Psoas muscle (tissue), 8 donors: ENCODE data around the gene LTBR. TPM values are rescaled to one million over a fixed set of nuclear protein-coding genes. Genes with fewer than 3 reads are reported as not detected.

Source experiments
- ATAC-seq, 4 donors: fragments of 200-7000 bp; cut with Tn5 transposase; one replicate each; pipeline ENCODE4 v1.9.1; 2020; ENCODE audit warnings: moderate library complexity in 3 of 4, mild to moderate bottlenecking in 2 of 4
- DNase-seq, 2 donors: peaks; one replicate each; pipeline ENCODE4 v3.0.0-alpha.2; 2020
- H3K27ac ChIP-seq: fragments of 200-600 bp; one replicate; pipeline ENCODE4 v1.8.0; 2022
- H3K27me3 ChIP-seq, 3 donors: fragments of 200-600 bp in 1 of 3; one replicate each; pipeline versions ENCODE4 v1.6.1 to v1.8.0; 2013 to 2022; ENCODE audit warnings: low read length in 2 of 3, mild to moderate bottlenecking in 2 of 3, moderate library complexity in 1 of 3; ENCODE audit not compliant: insufficient read depth in 3 of 3
- H3K36me3 ChIP-seq, 2 donors: fragments of 200-600 bp in 1 of 2; one replicate each; pipeline versions ENCODE4 v1.6.1 to v1.8.0; 2013 to 2022; ENCODE audit warnings: low read depth in 1 of 2, mild to moderate bottlenecking in 1 of 2, moderate library complexity in 1 of 2; ENCODE audit not compliant: insufficient read depth in 1 of 2
- H3K4me1 ChIP-seq: fragments of 200-600 bp; one replicate; pipeline ENCODE4 v1.8.0; 2022
- H3K4me3 ChIP-seq: fragments of 200-600 bp; one replicate; pipeline ENCODE4 v1.8.0; 2022; ENCODE audit warnings: mild to moderate bottlenecking
- H3K9me3 ChIP-seq: fragments of 200-600 bp; one replicate; pipeline ENCODE4 v1.8.0; 2022
- WGBS, 3 donors: extraction: QIAGEN DNeasy Blood & Tissue Kit; methylation state at CpG; one replicate each; pipeline versions ENCODE4 v1.1.6 to v1.1.7; 2013; 5-methylcytosine and 5-hydroxymethylcytosine counted together
- intact Hi-C, 2 donors: fragments of 100-400 bp; cut with DNase I; formaldehyde crosslinking; loops; one replicate each; pipeline versions ENCODE4 v1.11.0 to v1.14.2; 2022
- polyA plus RNA-seq, 3 donors: library from polyadenylated mRNA; stranded (reverse); fragments of 200-250 nt; gene quantifications; one replicate each; pipeline ENCODE4 v1.2.3, GENCODE V29; 2013
- total RNA-seq, 4 donors: library from RNA; stranded (reverse); fragmentation: NEBNext Ultra II Directional in 2 of 4; extraction: Animal tissue kit (Norgen Biotek cat#: 25700) in 2 of 4; gene quantifications; one replicate each; pipeline versions ENCODE4 v1.2.1 to v1.2.4, GENCODE V29; 2021 to 2023
- TF ChIP-seq, protein P1 (sequence below): fragments of 200-600 bp; IDR thresholded peaks from one replicate; pipeline ENCODE4 v1.8.0; 2022; ENCODE audit warnings: antibody characterized with exemption
- donor health status: healthy with polysubstance abuse.
- donor health status: DM: no; HTN: no; CAD: no; lungs with moderate emphysema.
- donor health status: Bipolar disorder and iron deficiency.
- donor health status: healthy.
- donor health status: DM: yes; HTN: yes; CAD: no.
- donor health status: DM: no; HTN: no; CAD: no.
- donor health status: DM: no; HTN: no; CAD: no.
- donor health status: DM: yes; HTN: yes; CAD: no.

LTBR gene
- total and polyA plus RNA-seq, 7 donors: 15.3 to 38.8 (median 34.5) TPM

DNA sequence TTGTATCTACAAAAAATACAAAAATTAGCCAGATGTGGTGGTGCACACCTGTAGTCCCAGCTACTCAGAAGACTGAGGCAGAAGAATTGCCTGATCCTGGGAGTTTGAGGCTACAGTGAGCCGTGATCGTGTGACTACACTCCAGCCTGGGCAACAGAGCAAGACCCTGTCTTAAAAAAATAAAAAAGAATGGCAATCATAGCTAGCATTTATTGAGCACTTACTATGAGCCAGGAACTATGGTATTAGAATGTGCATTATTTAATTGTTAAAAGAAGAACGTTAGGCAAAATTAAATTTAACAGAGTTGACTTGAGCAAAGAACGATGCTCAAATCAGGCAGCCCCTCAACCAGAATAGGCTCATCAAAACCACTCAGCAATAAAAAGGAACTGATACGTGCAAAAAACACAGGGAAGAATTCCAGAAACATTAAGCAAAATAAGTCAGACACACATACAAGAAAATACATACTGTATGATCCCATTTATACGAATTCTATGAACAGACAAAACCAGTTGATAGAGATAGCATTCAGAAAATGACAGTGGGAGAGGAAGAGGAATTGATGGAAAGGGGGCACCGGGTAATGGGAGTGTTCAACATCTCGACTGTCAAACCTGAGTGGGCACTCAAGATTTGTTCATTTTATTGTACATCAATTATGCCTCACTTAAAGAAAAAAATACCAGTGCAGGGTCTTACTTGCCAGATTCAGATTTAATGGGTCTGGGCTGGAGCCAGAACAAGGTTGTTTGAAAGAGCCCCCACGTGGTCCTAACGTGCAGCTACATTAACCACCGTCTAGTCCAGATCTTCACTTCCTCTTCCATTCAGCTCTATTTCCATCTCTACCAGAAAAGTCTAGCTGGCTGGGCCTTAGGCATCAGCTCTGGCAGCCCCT, 16.6 kb upstream of the LTBR start:
- Histone ChIP-seq H3K4me3 (no peak overlapping the region), H3K27ac (peak overlapping the region; percentile 69), H3K36me3 (no peaks in the 10 kb centered on the region), H3K9me3 (no peaks in the 10 kb centered on the region), H3K27me3 (no peaks in the 10 kb centered on the region), H3K4me1 (peaks cover 13% of the 10 kb centered on the region)
- DNase-seq: no peak
- TF ChIP-seq, protein P1, sequence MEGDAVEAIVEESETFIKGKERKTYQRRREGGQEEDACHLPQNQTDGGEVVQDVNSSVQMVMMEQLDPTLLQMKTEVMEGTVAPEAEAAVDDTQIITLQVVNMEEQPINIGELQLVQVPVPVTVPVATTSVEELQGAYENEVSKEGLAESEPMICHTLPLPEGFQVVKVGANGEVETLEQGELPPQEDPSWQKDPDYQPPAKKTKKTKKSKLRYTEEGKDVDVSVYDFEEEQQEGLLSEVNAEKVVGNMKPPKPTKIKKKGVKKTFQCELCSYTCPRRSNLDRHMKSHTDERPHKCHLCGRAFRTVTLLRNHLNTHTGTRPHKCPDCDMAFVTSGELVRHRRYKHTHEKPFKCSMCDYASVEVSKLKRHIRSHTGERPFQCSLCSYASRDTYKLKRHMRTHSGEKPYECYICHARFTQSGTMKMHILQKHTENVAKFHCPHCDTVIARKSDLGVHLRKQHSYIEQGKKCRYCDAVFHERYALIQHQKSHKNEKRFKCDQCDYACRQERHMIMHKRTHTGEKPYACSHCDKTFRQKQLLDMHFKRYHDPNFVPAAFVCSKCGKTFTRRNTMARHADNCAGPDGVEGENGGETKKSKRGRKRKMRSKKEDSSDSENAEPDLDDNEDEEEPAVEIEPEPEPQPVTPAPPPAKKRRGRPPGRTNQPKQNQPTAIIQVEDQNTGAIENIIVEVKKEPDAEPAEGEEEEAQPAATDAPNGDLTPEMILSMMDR: peak; percentile 15
- peak in 1 of 4 donors; percentile 28 for ATAC-seq
- 57 to 61% (median 60%) methylated on average over 11 of the region's 11 CpGs for WGBS, 3 donors
- intact Hi-C loops: no loop called here

GRCh38 chr12:6367969-6368892, 15.7 kb upstream of the LTBR start:
- no peak for DNase-seq
- TF ChIP-seq, protein P1: no peak
- 55 to 64% (median 56%) methylated on average over 15 of the region's 15 CpGs for WGBS, 3 donors
- Histone ChIP-seq H3K27me3 (no peaks in the 10 kb centered on the region), H3K4me1 (peaks cover 13% of the 10 kb centered on the region), H3K36me3 (no peaks in the 10 kb centered on the region), H3K4me3 (no peak overlapping the region), H3K27ac (peak overlapping the region; percentile 69), H3K9me3 (no peaks in the 10 kb centered on the region)
- ATAC-seq: peak; percentile 56 to 87 (median 78)
- intact Hi-C loops: no loop called here

GRCh38 chr12:6368906-6369525, 14.9 kb upstream of the LTBR start:
- no peaks in the 10 kb centered on the region for H3K9me3 ChIP-seq
- no peaks in the 10 kb centered on the region for H3K36me3 ChIP-seq
- no peaks in the 10 kb centered on the region for H3K27me3 ChIP-seq
- DNase-seq (no peak), ATAC-seq (peak in 1 of 4 donors; percentile 18)
- WGBS, 3 donors: 87 to 89% (median 87%) methylated on average over 9 of the region's 9 CpGs
- H3K4me3 ChIP-seq: no peak overlapping the region
- H3K4me1 ChIP-seq: peaks cover 13% of the 10 kb centered on the region
- TF ChIP-seq, protein P1: no peak
- intact Hi-C loops: no loop called here
- peak overlapping the region; percentile 69 for H3K27ac ChIP-seq

DNA sequence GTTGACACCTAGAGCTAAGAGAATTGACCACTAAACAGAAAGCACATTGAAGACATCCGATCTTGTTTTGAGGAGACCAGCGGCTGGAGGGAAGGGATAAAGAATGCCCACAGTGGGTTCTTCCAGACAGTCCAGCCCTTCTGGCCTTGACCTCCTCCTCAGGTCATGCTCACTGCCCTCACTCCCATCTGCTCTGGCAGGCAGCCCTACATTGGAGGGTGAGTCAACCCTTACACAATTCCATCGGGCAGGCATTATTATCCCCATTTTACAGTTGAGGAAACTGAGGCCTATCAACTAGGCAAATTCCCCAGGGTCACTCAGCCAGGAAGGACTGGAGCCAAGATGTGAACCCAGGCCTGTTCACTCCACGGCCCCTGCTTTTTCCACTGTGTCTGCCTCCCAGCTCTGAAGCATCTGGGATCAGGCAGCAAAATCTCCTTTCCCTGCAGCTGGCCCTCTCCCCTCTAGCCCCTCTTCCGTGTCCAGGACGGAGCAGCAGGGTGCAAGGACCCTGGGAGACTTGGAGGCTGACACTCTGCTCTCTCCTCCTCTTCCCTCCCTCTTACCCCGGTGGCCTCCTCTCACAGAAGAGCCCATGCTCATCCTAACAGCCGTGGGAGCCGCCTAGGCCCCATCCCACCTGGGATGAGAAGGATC, 13.9 kb upstream of the LTBR start:
- no peak overlapping the region for H3K27ac ChIP-seq
- H3K9me3 ChIP-seq: no peaks in the 10 kb centered on the region
- H3K27me3 ChIP-seq: no peaks in the 10 kb centered on the region
- WGBS, 3 donors: 80 to 91% (median 85%) methylated on average over 9 of the region's 9 CpGs
- intact Hi-C loops: no loop called here
- peak in 3 of 4 donors; percentile 29 to 39 (median 38) for ATAC-seq
- H3K4me1 ChIP-seq: peaks cover 13% of the 10 kb centered on the region
- no peaks in the 10 kb centered on the region for H3K36me3 ChIP-seq
- TF ChIP-seq, protein P1: no peak
- DNase-seq: peak in 1 of 2 donors; percentile 46
- H3K4me3 ChIP-seq: no peak overlapping the region
